ENCODE data around the gene NEK6. TPM values are rescaled to one million over a fixed set of nuclear protein-coding genes. Genes with fewer than 3 reads are reported as not detected.

NEK6 gene
- total and polyA plus RNA-seq, 2 of the 8 experiments (the other 6 are each of a cell fraction or from before 2014, with no cell fraction given), result 17.7 to 19.7 TPM

GRCh38 chr9:124268661-124269060 is 10.9 kb downstream of the NEK6 start (continued):
- TF ChIP-seq GTF2F1 (IDR thresholded peaks at IDR 0.05; ENCODE audit: borderline replicate concordance, low read depth, low read length) (no peak), HDAC2 (IDR thresholded peaks at IDR 0.05; ENCODE audit: borderline replicate concordance in 1 of 2, low read depth in 2 of 2, low read length in 2 of 2) (no peak), KDM5A (IDR thresholded peaks at IDR 0.05; ENCODE audit: low read length) (no peak), POU5F1 (IDR thresholded peaks at IDR 0.05; ENCODE audit: low read depth, low read length) (no peak)

Measured in H1 (cell line).